AG04449 (cell line): ENCODE measurements around the gene RTP5.

ENCODE experiments used
- CTCF ChIA-PET: fragments of 350-600 bp; formaldehyde crosslinking; extraction: SDS; loops from one replicate; lab custom pipeline; 2021; ENCODE audit warnings: antibody characterized with exemption; lab: Yijun Ruan, JAX
- POLR2A ChIA-PET: fragments of 400-600, 350-600 bp; formaldehyde crosslinking; extraction: SDS; loops from one replicate; lab custom pipeline; 2020; ENCODE audit warnings: antibody characterized with exemption, inconsistent platforms; lab: Yijun Ruan, JAX
- DNase-seq: peaks from one replicate; pipeline ENCODE4 v3.0.0-alpha.2; 2010; ENCODE audit warnings: low read depth, low spot score
- H3K4me3 ChIP-seq: 2 replicates; pipeline ENCODE4 v1.5.1; 2011; ENCODE audit warnings: low read depth, mild to moderate bottlenecking, control low read depth, low read length
- TF ChIP-seq, protein P1 (sequence below): IDR thresholded peaks from one replicate; pipeline ENCODE4 v1.5.1; 2011; ENCODE audit warnings: mild to moderate bottlenecking, moderate library complexity, low read length, control low read depth, inconsistent platforms; ENCODE audit not compliant: insufficient read depth; ENCODE audit errors: missing control alignments

RTP5 gene

DNA sequence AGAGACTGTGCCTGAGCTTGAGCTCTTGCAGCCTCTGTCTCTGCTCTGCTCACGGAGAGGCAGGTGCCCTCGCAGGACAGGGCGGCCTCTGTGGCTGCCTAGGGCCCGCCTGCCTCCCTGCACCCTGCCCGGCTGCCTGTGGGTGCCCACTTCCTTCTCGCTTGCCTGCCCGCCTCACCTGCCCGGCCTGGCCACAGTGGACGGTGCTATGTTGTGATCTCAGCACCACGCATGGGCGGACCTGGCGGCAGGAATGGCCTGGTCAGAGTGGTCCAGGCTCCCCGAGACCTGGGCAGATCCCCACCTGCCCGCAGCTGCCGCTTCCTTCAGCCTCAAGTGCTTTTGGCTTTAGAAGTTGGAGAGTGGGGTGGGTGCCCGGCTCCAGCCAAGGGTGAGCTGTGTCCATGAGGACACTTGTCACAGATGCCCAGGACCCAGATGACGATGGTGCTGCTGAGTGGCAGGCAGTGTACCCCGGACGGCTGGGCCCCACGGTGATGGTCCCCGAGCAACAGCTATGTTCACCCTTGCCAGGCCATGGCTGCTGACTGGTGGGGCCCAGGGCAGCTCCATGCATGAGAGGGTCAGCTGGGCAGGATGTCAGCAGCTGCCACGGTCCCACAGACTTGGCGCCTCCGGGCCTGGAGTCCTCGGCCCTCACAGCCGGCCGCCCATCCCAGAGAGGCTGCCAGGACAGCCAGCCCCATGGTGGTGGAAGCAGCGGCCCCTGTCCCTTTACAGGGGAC is 25.3 kb downstream of the RTP5 start:
- CTCF ChIA-PET: no interaction called here
- POLR2A ChIA-PET: no interaction called here
- no peak for DNase-seq
- no peak overlapping the region for H3K4me3 ChIP-seq
- TF ChIP-seq, protein P1, sequence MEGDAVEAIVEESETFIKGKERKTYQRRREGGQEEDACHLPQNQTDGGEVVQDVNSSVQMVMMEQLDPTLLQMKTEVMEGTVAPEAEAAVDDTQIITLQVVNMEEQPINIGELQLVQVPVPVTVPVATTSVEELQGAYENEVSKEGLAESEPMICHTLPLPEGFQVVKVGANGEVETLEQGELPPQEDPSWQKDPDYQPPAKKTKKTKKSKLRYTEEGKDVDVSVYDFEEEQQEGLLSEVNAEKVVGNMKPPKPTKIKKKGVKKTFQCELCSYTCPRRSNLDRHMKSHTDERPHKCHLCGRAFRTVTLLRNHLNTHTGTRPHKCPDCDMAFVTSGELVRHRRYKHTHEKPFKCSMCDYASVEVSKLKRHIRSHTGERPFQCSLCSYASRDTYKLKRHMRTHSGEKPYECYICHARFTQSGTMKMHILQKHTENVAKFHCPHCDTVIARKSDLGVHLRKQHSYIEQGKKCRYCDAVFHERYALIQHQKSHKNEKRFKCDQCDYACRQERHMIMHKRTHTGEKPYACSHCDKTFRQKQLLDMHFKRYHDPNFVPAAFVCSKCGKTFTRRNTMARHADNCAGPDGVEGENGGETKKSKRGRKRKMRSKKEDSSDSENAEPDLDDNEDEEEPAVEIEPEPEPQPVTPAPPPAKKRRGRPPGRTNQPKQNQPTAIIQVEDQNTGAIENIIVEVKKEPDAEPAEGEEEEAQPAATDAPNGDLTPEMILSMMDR: no peak

DNA sequence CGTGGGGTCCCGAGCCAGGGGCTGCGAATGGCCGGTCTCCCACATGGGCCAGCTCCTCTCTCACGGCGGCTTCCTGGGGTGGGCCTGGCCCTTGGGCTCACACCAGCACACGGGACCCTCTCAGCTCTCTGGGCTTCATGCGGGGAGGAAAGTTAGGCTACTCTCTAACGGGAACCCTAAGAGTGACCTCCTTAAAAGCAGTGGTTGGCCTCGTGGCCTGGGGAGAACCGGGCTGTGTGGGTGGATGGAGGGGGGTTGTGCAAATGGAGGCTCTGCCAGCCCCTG is 25.8 kb downstream of the RTP5 start:
- POLR2A ChIA-PET: no interaction called here
- CTCF ChIA-PET: interaction anchor here (1.6 kb wide), 1 partner anchor 17 kb away, joined by 4 read pairs; no protein-coding TSS in a partner anchor
- DNase-seq: no peak
- H3K4me3 ChIP-seq: no peak overlapping the region
- TF ChIP-seq, protein P1: no peak

- CTCF ChIA-PET: interaction anchor here (1.6 kb wide), 1 partner anchor 18 kb away, joined by 4 read pairs; no protein-coding TSS in a partner anchor
- H3K4me3 ChIP-seq: no peak overlapping the region
- POLR2A ChIA-PET: no interaction called here
- DNase-seq: no peak
- TF ChIP-seq, protein P1: no peak
These were observed 26.4 kb downstream of the RTP5 start for GRCh38 chr2:241895712-241896641.

GRCh38 chr2:241896746-241897201 is 27.2 kb downstream of the RTP5 start:
- H3K4me3 ChIP-seq: no peak overlapping the region
- TF ChIP-seq, protein P1: no peak
- ChIA-PET CTCF (interaction anchor here (1.6 kb wide), 1 partner anchor 18 kb away, joined by 4 read pairs; no protein-coding TSS in a partner anchor), POLR2A (no interaction called here)
- no peak for DNase-seq

DNA sequence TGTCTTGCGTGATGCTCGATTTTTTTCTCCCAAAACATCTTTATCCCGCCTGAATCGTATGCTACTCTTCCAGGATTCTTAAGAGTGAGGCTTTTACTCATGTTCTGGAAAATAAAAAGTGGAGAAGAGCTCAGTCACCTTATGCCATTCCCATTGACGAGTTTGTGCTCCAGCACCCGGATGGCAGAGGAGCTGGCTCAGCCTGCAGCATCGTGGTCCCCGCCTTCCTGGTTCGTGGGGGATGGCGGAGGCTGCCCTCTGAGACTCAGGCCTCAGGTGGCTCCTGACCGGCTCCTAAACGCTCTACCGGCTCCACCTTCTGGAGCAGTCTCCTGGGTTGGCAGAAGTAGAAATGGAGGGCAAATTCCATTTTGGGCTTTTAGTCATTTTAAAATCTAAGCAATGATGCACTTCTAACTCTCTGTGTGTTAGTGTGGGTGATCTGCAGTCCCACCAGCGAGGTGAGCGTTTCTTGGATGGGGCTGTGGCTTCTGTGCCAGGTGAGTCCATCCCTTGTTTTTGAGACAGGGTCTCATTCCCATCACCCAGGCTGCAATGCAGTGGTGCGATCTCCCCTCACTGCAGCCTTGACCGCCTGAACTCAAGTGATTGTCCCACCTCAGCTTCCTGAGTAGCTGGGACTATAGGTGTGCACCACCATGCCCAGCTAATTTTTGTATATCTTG is 27.8 kb downstream of the RTP5 start:
- POLR2A ChIA-PET: no interaction called here
- CTCF ChIA-PET: no interaction called here
- DNase-seq: no peak
- TF ChIP-seq, protein P1: no peak
- H3K4me3 ChIP-seq: no peak overlapping the region
